Astrocyte (in vitro differentiated cells and primary cell): ENCODE data around the gene STAP2. TPM values are rescaled to one million over a fixed set of nuclear protein-coding genes. Genes with fewer than 3 reads are reported as not detected.

Experiments
- DNase-seq: peaks from one replicate; pipeline ENCODE4 v3.0.0-alpha.2; 2010; ENCODE audit warnings: low read depth
- FAIRE-seq: peaks from 2 replicates; lab custom pipeline; 2011; peaks lifted over from hg19 to GRCh38; lab: Jason Lieb, UNC
- H2AFZ ChIP-seq: 2 replicates; pipeline ENCODE4 v1.6.0; 2012; ENCODE audit warnings: low read depth, low read length, inconsistent platforms
- H3K27ac ChIP-seq: 2 replicates; pipeline ENCODE4 v1.5.1; 2011; ENCODE audit warnings: low read depth, low read length, inconsistent platforms
- H3K27me3 ChIP-seq: 2 replicates; pipeline ENCODE4 v1.6.0; 2011; ENCODE audit warnings: low read length, inconsistent platforms; ENCODE audit not compliant: insufficient read depth
- H3K36me3 ChIP-seq: 2 replicates; pipeline ENCODE4 v1.5.1; 2011; ENCODE audit warnings: low read length, inconsistent platforms; ENCODE audit not compliant: insufficient read depth
- H3K4me1 ChIP-seq: 2 replicates; pipeline ENCODE4 v1.5.1; 2011; ENCODE audit warnings: low read length, inconsistent platforms; ENCODE audit not compliant: insufficient read depth
- H3K4me2 ChIP-seq: 2 replicates; pipeline ENCODE4 v1.6.0; 2012; ENCODE audit warnings: low read length, inconsistent platforms
- H3K4me3 ChIP-seq: 2 replicates; pipeline ENCODE4 v1.5.1; 2011; ENCODE audit warnings: low read depth, mild to moderate bottlenecking, low read length, inconsistent platforms; ENCODE audit not compliant: insufficient read depth
- H3K79me2 ChIP-seq: 2 replicates; pipeline ENCODE4 v1.6.0; 2012; ENCODE audit warnings: mild to moderate bottlenecking, low read length, inconsistent platforms; ENCODE audit not compliant: insufficient read depth
- H3K9ac ChIP-seq: 2 replicates; pipeline ENCODE4 v1.6.0; 2012; ENCODE audit warnings: mild to moderate bottlenecking, low read length, inconsistent platforms
- H3K9me3 ChIP-seq: 2 replicates; pipeline ENCODE4 v1.5.1; 2012; ENCODE audit warnings: low read depth, mild to moderate bottlenecking, low read length, inconsistent platforms; ENCODE audit not compliant: insufficient read depth
- H4K20me1 ChIP-seq: 2 replicates; pipeline ENCODE4 v1.6.0; 2012; ENCODE audit warnings: low read length, inconsistent platforms; ENCODE audit not compliant: insufficient read depth
- H3K27ac Mint-ChIP-seq: one replicate; pipeline ENCODE4 v1.8.0; 2021; ENCODE audit warnings: mild to moderate bottlenecking, mixed read lengths; ENCODE audit not compliant: unreplicated experiment
- H3K27me3 Mint-ChIP-seq: one replicate; pipeline ENCODE4 v1.8.0; 2021; ENCODE audit warnings: low read depth, mixed read lengths; ENCODE audit not compliant: unreplicated experiment
- H3K36me3 Mint-ChIP-seq: one replicate; pipeline ENCODE4 v1.8.0; 2021; ENCODE audit warnings: low read depth, mixed read lengths; ENCODE audit not compliant: unreplicated experiment
- H3K4me1 Mint-ChIP-seq: one replicate; pipeline ENCODE4 v1.8.0; 2021; ENCODE audit warnings: low read depth, mixed read lengths; ENCODE audit not compliant: unreplicated experiment
- H3K4me3 Mint-ChIP-seq: one replicate; pipeline ENCODE4 v1.8.0; 2021; ENCODE audit warnings: mild to moderate bottlenecking, moderate library complexity, mixed read lengths; ENCODE audit not compliant: unreplicated experiment
- H3K9me3 Mint-ChIP-seq: one replicate; pipeline ENCODE4 v1.8.0; 2021; ENCODE audit warnings: mild to moderate bottlenecking, mixed read lengths; ENCODE audit not compliant: unreplicated experiment
- CTCF ChIP-seq: IDR thresholded peaks from 2 replicates; pipeline ENCODE4 v1.5.1; 2011; ENCODE audit warnings: low read depth, mild to moderate bottlenecking, inconsistent platforms, low read length, moderate library complexity; ENCODE audit not compliant: insufficient read depth
- EZH2 ChIP-seq: IDR thresholded peaks from 2 replicates; pipeline ENCODE4 v1.6.1; 2012; ENCODE audit warnings: mild to moderate bottlenecking, low read length, inconsistent platforms; ENCODE audit not compliant: insufficient read depth
- total RNA-seq: library from RNA; stranded (reverse); gene quantifications from 2 replicates; pipeline ENCODE4 v1.2.1, GENCODE V29; 2021

Gene STAP2
- total RNA-seq, 1 donor from 2014 or later = 5.3 TPM

- no peaks in the 10 kb centered on the region for H3K4me1 ChIP-seq
- no peak overlapping the region for H3K4me3 ChIP-seq
- H3K27ac ChIP-seq = no peak overlapping the region
- H3K9me3 ChIP-seq = no peaks in the 10 kb centered on the region
- Mint-ChIP-seq H3K27me3 (peaks cover 6% of the 10 kb centered on the region), H3K9me3 (no peaks in the 10 kb centered on the region), H3K4me3 (peak overlapping the region; percentile 58), H3K4me1 (peaks cover 2% of the 10 kb centered on the region), H3K27ac (no peak overlapping the region), H3K36me3 (peaks cover 2% of the 10 kb centered on the region)
- TF ChIP-seq CTCF (no peak), EZH2 (no peak)
- H3K27me3 ChIP-seq = no peaks in the 10 kb centered on the region
- no peak for FAIRE-seq
- H3K4me2 ChIP-seq = no peak overlapping the region
- no peak overlapping the region for H3K9ac ChIP-seq
- no peaks in the 10 kb centered on the region for H3K36me3 ChIP-seq
- no peak for DNase-seq
- no peak overlapping the region for H2AFZ ChIP-seq
- H3K79me2 ChIP-seq = no peaks in the 10 kb centered on the region
- no peaks in the 10 kb centered on the region for H4K20me1 ChIP-seq
These were observed 33.0 kb downstream of the STAP2 start for GRCh38 chr19:4305659-4306058.

- H3K4me1 ChIP-seq = no peaks in the 10 kb centered on the region
- Mint-ChIP-seq H3K4me1 (peaks cover 2% of the 10 kb centered on the region), H3K9me3 (no peaks in the 10 kb centered on the region), H3K36me3 (peaks cover 2% of the 10 kb centered on the region), H3K4me3 (peak overlapping the region; percentile 58), H3K27ac (no peak overlapping the region), H3K27me3 (peaks cover 6% of the 10 kb centered on the region)
- TF ChIP-seq CTCF = no peak
- H3K27me3 ChIP-seq = no peaks in the 10 kb centered on the region
- no peaks in the 10 kb centered on the region for H3K79me2 ChIP-seq
- no peak overlapping the region for H3K4me2 ChIP-seq
- FAIRE-seq (no peak), DNase-seq (no peak)
- H3K4me3 ChIP-seq = no peak overlapping the region
- H2AFZ ChIP-seq = no peak overlapping the region
- no peak overlapping the region for H3K9ac ChIP-seq
- H3K27ac ChIP-seq = no peak overlapping the region
- no peaks in the 10 kb centered on the region for H3K36me3 ChIP-seq
- no peaks in the 10 kb centered on the region for H3K9me3 ChIP-seq
- H4K20me1 ChIP-seq = no peaks in the 10 kb centered on the region
These were observed 33.4 kb downstream of the STAP2 start for GRCh38 chr19:4305257-4305612.

GRCh38 chr19:4304538-4305256 is 33.9 kb downstream of the STAP2 start, which contains the start of gene FSD1:
Gene FSD1, plus strand, starts transcription at chr19:4304598. Its CDS starts 149 bp downstream, at chr19:4304747.
- H3K9me3 ChIP-seq = no peaks in the 10 kb centered on the region
- no peaks in the 10 kb centered on the region for H3K27me3 ChIP-seq
- H2AFZ ChIP-seq = peak within 1 kb of the TSS; percentile 76
- H3K27ac ChIP-seq = no peak within 1 kb of the TSS
- H3K79me2 ChIP-seq = no peaks in the 10 kb centered on the region
- H3K4me1 ChIP-seq = no peaks in the 10 kb centered on the region
- Mint-ChIP-seq H3K27ac (peak within 1 kb of the TSS; percentile 41), H3K4me3 (peak within 1 kb of the TSS; percentile 81), H3K27me3 (peaks cover 6% of the 10 kb centered on the region), H3K36me3 (peaks cover 2% of the 10 kb centered on the region), H3K4me1 (peaks cover 2% of the 10 kb centered on the region), H3K9me3 (no peaks in the 10 kb centered on the region)
- H3K4me3 ChIP-seq = no peak within 1 kb of the TSS
- FAIRE-seq (no peak), DNase-seq (no peak)
- H3K9ac ChIP-seq = no peak within 1 kb of the TSS
- H3K36me3 ChIP-seq = no peaks in the 10 kb centered on the region
- H3K4me2 ChIP-seq = peak within 1 kb of the TSS; percentile 80
- no peaks in the 10 kb centered on the region for H4K20me1 ChIP-seq
- no peak for TF ChIP-seq EZH2
- TF ChIP-seq CTCF = no peak
